Activated CD4-positive, alpha-beta T cell treated with anti-CD3 and anti-CD28 coated beads, Interleukin-2, amount 50 U/mL, for 24 hours (primary cell): ENCODE results near the gene MYO1B.

Experiments
- DNase-seq, 2 donors: peaks; one replicate each; pipeline ENCODE4 v3.0.0-alpha.2; 2020; ENCODE audit warnings: low read depth in 1 of 2, low spot score in 1 of 2

Gene MYO1B

DNA sequence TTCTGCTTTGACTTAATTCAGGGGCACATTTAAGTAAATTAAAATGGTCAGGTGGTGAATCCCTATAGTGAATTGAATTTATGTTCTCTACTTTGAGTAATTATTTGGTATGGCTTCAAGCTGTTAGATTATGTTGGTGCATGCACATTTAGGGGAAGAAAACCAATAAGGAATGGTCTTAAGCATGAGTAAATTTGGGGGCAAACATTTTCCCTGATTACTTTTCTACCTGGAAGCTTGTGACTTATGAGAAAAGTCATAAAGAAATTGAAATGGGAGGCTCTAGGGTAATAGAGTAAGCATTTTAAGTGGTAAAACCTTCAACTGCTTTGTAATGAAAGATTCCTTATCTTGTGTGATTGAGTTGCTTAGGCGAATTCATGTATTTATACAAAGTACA lies 112.5 kb downstream of the MYO1B start:
- DNase-seq: no peak

DNA sequence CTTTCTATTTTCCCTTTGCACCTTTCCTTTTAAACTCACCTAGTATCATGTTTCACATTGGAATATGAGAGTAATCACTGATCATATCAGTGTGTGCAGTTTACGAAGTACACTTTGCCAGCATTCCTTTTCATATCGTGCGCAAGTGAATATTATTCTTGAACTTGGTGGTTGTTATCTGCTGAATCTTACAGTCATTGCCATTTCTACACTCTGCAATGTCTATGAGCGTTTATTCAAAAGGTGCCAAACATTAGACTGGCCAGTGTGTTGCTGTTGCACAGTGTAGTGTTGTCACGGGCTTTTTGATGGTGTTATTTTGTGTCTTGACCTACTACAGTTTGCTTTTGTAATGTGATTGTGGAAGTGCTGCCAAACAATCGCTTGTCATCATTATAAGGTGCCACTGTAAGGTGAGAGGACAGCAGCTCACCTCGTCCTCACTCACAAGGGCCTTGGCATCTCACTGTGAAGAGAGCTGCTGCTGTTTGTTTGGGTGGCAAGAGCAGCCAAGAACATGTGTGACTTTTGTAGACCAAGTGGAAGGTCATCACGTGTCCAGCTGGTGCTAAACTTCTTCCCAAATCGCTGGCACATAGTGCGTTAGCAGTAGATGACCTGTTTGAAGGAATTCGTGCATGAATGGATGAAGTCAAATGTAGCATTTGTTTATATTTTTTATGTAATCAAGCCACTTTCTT lies 113.3 kb downstream of the MYO1B start:
- no peak for DNase-seq

DNA sequence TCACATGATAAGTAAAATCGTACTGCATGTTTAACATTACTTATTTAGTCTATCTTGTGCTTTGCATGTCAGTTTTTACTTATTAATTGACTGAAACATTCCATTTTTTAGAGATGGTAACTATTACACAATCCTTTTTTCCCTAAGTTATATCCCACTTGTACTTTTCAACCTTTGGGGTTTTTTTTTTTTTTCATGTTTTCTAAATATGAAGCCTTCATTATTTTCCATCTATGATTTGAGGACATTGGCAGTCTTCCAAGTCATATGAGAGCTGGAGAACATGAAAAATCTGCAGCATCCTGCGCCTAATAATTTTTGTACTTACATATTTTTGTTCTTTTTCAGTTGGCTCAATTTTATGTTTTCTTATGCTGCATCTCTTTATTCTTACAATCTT lies 113.9 kb downstream of the MYO1B start:
- DNase-seq: no peak

DNA sequence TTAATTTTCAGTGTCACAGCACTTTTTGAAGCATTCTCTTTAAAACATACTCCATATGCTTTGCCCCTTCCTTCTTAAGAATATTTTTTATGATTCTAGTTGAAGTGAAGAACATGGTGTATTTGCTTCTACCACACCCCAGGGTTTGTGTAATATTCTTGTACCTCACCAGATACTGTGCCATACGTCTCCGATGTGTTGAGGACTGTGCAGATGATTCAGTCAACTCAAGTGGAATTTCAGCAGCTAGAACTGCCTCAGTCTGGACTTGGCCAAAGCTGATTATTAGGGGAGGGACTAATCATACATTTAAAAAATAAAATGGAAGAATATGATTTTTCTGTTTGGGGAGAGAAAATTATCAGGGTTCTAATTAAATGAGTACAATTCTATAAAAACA lies 115.7 kb downstream of the MYO1B start:
- no peak for DNase-seq

GRCh38 chr2:191362841-191363240 lies 117.6 kb downstream of the MYO1B start:
- DNase-seq: no peak

DNA sequence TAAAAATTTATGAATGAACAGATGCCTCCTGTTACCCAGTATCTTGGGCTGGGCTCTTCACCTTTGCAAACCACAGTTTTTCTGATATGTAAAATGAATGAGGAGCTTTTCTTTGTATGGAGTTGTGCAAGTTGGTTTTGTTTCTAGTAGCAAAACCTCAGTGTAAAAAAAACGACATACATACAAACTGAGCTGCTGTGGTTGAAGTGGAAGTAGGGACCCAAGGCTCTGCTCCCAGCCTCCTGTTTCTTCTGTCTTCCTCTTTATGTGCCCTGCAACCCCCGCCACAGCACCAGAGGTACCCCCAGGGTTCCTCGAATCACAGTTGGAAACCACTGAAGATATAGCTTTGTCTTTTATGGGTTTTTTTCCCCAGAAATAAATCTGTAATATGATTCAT lies 118.1 kb downstream of the MYO1B start:
- DNase-seq: no peak

DNA sequence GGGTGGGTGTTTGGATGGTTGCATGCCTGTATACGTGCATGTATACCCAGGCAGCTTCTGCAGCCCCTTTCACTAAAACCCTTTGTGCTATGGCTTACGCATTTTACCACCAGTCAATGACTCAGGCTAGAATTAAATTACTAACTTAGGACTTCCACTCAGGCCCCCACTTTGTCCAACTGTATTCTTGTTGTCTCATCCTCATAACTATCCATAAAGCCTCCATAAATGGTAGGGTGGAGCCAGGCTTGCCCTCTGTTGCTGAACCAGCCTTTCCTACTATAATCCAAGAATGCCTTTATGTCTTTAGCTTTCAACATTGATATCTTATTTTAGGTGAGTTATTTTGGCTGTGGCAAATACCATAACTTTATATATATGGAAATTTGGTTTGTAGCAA lies 119.9 kb downstream of the MYO1B start:
- no peak for DNase-seq

DNA sequence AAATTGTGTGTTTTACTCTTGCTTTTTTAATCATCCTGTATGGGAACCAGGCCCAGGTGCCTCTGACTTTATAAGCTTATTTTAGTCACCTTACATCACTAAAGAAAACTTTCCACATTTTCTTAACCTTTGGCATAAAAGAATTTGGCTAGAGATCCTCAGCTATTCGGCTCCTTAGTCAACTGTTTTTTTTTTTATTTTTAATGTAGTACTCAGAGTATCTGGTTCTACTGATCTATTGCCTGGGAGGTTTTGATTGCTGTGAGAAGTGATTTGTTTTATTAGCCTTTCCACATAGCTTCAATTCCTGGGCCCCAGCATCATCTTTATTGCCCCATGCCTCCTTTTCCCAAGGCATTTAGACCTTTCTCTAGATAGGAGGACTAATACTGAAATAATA lies 121.0 kb downstream of the MYO1B start:
- DNase-seq: no peak

- no peak for DNase-seq
Observed at GRCh38 chr2:191369034-191369433, 123.8 kb downstream of the MYO1B start.

DNA sequence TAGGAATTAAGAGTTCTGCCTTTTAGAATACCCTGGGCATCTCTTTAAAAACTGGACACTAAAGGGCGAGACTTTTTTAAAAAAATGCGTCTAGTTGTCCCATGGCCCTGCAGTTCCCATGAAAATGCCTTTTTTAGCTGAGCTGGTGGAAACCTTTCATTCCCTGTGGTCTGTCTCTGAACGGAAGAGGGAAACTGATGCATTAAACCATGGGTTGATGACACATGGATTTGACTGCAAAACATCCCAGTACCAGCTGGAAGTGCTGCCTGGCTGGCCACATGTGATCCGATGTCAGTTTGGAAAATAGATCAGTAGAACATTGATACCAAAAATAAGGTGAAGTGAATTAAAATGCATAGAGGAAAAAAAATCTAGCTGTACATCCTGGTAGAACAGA lies 129.2 kb downstream of the MYO1B start:
- no peak for DNase-seq

DNA sequence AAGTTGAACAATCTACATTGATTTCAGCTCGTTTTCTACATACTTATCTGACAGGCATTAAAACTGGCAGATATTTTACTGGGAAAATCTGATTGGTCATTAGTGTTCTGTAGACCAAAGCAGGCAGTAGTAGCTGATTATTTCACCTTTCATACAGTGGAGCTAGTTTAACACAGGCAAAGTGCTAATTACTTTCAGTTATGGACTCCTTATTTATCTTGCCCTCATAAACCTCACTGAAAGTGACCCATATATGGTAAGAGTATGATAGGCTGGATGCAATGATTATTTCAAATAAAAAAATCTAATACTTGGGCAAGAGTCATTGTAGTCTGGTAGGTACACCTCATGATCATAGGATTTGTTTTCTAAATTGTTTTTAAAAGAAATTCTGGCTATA lies 129.7 kb downstream of the MYO1B start:
- no peak for DNase-seq

GRCh38 chr2:191376981-191377629 lies 131.9 kb downstream of the MYO1B start:
- peak in 1 of 2 donors; percentile 3 for DNase-seq

GRCh38 chr2:191379375-191379774 lies 134.2 kb downstream of the MYO1B start:
- DNase-seq: no peak

DNA sequence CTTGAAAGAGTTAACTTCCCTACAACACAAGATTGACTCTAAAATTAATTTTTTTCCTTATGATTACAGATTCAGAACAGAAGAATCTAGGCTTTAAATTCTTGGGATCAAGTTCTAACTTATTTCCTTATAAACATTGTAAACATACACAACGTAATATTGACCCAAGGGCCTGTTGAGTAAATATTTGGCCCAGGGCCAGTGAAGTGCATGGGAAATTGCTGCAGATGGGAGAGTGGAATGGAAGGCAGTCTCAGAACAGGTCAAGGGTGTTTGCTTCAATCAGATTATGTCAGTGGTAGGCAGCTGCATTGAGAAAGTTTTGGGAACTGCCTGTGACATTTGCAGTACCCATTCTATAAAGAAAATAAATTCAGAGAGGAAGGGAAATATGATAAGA lies 137.6 kb downstream of the MYO1B start:
- no peak for DNase-seq

- no peak for DNase-seq
Observed at GRCh38 chr2:191383486-191383885, 138.3 kb downstream of the MYO1B start.

DNA sequence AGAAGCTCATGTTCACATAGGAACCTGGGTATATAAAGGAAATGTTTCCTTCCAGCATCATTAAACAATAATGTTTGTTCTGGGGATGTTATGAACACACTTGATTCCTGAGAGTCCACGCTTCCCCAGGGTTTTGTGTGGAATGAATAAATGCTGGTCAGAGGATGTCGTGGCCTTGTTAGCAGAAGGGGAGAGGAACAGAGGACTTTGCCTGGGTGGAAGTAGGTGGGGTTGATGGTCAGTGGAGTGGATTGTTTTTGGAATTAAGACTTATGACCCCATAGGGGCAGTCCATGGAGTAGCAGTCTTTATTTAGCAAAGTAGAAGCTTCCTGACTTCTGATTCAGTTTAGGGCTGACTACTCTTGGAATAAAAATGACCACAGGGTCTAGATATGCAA lies 139.6 kb downstream of the MYO1B start:
- DNase-seq: no peak

DNA sequence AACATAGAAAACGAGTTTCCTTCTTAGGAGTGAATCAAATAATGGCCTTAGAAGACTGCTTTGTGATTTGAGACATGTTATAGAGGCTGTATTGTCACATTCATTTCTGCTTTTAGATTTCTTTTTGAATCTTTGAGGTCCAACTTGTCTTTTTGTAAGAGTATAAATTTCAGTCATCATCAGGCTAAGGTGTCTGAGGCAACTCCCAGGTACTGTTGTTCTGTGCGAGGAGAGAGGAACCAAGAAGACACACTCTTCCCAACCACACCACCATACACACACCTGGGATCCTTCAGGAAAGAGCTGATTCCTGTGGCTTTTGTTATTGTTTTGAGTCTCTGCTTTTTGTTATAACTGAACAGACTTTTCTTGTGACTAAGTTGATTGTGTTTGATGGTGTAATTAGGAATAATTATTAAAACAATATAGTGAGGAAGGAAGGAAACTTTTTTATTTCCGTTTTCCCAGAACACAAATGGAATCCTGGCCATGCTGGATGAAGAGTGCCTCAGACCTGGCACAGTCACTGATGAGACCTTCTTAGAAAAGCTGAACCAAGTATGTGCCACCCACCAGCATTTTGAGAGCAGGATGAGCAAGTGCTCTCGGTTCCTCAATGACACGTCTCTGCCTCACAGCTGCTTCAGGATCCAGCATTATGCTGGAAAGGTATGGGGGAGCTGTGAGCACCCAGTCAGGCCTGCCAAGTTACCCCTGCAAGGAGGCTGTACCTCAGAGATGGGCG lies 140.4 kb downstream of the MYO1B start:
- DNase-seq: no peak

- no peak for DNase-seq
Observed at GRCh38 chr2:191386938-191387536, 141.8 kb downstream of the MYO1B start.

DNA sequence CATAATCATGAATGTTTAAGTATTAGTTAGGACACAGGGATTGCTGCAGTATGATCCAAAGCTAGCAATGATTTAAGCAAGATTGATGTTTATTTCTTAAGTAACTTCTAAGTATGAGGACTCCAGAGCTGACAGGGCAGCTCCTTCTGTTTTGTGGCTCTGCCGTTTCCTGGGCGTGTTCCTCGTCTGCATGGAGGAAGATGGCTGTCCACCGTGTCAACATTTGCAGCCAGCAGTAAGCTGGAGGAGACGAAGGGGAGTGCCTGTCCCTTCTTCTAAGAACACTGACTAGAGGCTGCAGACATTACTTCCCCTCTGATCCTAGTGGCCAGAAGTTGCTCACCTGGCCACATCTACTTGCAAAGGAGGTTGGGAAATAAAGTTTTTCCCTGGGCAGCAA lies 144.1 kb downstream of the MYO1B start:
- DNase-seq: no peak

GRCh38 chr2:191391171-191391570 lies 146.0 kb downstream of the MYO1B start:
- no peak for DNase-seq

DNA sequence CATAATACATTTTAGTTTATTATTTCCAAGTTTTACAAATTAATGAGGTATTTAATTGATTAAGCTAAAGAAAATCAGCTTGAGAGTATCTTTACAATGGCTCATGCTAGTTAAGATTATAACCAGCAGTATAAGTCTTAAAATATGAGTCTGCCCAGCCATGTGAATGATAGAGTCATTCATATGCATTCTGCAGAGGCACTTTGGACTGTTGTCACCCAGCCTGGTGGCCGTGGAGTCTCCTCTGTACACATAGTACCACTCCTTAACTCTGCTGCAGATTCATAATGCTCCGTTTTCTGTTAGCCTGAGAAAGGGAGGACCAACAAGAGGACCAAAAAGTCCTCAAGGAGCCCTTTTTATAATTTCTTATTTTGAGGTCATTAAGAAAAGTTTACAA lies 148.8 kb downstream of the MYO1B start:
- DNase-seq: no peak

DNA sequence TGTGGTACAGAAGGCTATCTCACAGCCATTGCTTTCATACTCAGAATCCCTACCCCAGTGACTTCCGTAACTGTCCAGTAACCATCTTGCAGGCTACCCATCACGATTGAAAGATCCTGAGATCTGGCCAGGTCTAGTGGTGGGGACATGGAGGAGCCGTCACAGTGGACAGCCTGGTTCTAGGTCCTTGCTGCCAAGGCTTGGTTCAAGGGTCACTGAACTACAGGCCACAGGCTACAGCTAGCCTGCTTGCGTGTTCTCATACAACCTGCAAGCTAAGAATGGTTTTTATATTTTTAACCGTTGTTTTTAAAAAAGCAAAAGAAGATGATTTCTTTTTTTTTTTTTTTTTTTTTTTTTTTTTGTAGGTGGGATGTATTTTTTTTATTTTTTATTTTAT lies 151.6 kb downstream of the MYO1B start:
- DNase-seq: no peak
